AG04449 (cell line): ENCODE results near the gene FHOD3.

Source experiments
- CTCF ChIA-PET: fragments of 350-600 bp; formaldehyde crosslinking; extraction: SDS; loops from one replicate; lab custom pipeline; 2021; ENCODE audit warnings: antibody characterized with exemption; lab: Yijun Ruan, JAX
- POLR2A ChIA-PET: fragments of 400-600, 350-600 bp; formaldehyde crosslinking; extraction: SDS; loops from one replicate; lab custom pipeline; 2020; ENCODE audit warnings: antibody characterized with exemption, inconsistent platforms; lab: Yijun Ruan, JAX
- DNase-seq: peaks from one replicate; pipeline ENCODE4 v3.0.0-alpha.2; 2010; ENCODE audit warnings: low read depth, low spot score
- H3K4me3 ChIP-seq: 2 replicates; pipeline ENCODE4 v1.5.1; 2011; ENCODE audit warnings: low read depth, mild to moderate bottlenecking, control low read depth, low read length
- CTCF ChIP-seq: IDR thresholded peaks from one replicate; pipeline ENCODE4 v1.5.1; 2011; ENCODE audit warnings: mild to moderate bottlenecking, moderate library complexity, low read length, control low read depth, inconsistent platforms; ENCODE audit not compliant: insufficient read depth; ENCODE audit errors: missing control alignments

Gene FHOD3

GRCh38 chr18:36327352-36328316 lies 30.1 kb downstream of the FHOD3 start:
- POLR2A ChIA-PET = no interaction called here
- H3K4me3 ChIP-seq = no peak overlapping the region
- DNase-seq = no peak
- CTCF ChIA-PET = no interaction called here
- TF ChIP-seq CTCF = no peak

- TF ChIP-seq CTCF = no peak
- CTCF ChIA-PET = no interaction called here
Measured at GRCh38 chr18:36328385-36328858, 30.9 kb downstream of the FHOD3 start.

GRCh38 chr18:36328916-36329315 lies 31.4 kb downstream of the FHOD3 start:
- DNase-seq = no peak
- no peak for TF ChIP-seq CTCF
- H3K4me3 ChIP-seq = no peak overlapping the region
- ChIA-PET POLR2A (no interaction called here), CTCF (no interaction called here)

More at GRCh38 chr18:36328385-36328858, 30.9 kb downstream of the FHOD3 start:
- no peak for DNase-seq
- H3K4me3 ChIP-seq = no peak overlapping the region
- POLR2A ChIA-PET = no interaction called here

GRCh38 chr18:36329684-36330434 lies 32.3 kb downstream of the FHOD3 start:
- CTCF ChIA-PET = no interaction called here
- no peak for DNase-seq
- TF ChIP-seq CTCF = no peak
- POLR2A ChIA-PET = no interaction called here
- H3K4me3 ChIP-seq = no peak overlapping the region

GRCh38 chr18:36330435-36331052 lies 33.0 kb downstream of the FHOD3 start:
- no peak overlapping the region for H3K4me3 ChIP-seq
- ChIA-PET CTCF (no interaction called here), POLR2A (no interaction called here)
- TF ChIP-seq CTCF = no peak
- DNase-seq = no peak
